Right cardiac atrium (tissue), 5 donors: Measurements from ENCODE around the gene ALCAM. TPM values are rescaled to one million over a fixed set of nuclear protein-coding genes. Genes with fewer than 3 reads are reported as not detected.
"Not testable (repeated sequence)": the region's sequence is repeated elsewhere in the genome, so short reads cannot be mapped to it uniquely, and the experiment has no call there.

Experiments used
- ATAC-seq, 2 donors: fragments of 200-7000 bp; cut with Tn5 transposase; one replicate each; pipeline versions ENCODE4 v1.8.0 to v1.9.1; 2020; ENCODE audit warnings: moderate library complexity in 2 of 2, mild to moderate bottlenecking in 1 of 2
- DNase-seq, 3 donors: peaks; one replicate each; pipeline ENCODE4 v3.0.0-alpha.2; 2020
- H3K27ac ChIP-seq: one replicate; pipeline ENCODE4 v1.5.1; 2013; ENCODE audit warnings: mild to moderate bottlenecking, low read length, control low read depth, moderate library complexity
- H3K27me3 ChIP-seq: one replicate; pipeline ENCODE4 v1.6.1; 2013; ENCODE audit not compliant: control insufficient read depth, insufficient read depth
- H3K4me1 ChIP-seq: one replicate; pipeline ENCODE4 v1.6.1; 2013; ENCODE audit warnings: low read length; ENCODE audit not compliant: control insufficient read depth, insufficient read depth
- H3K4me3 ChIP-seq: one replicate; pipeline ENCODE4 v1.5.1; 2013; ENCODE audit warnings: low read length, control low read depth
- H3K9me3 ChIP-seq: one replicate; pipeline ENCODE4 v1.6.1; 2013; ENCODE audit warnings: low read length; ENCODE audit not compliant: control insufficient read depth
- WGBS: extraction: QIAGEN DNeasy Blood & Tissue Kit; methylation state at CpG from one replicate; pipeline ENCODE4 v1.1.7; 2013; 5-methylcytosine and 5-hydroxymethylcytosine counted together
- intact Hi-C, 4 donors: fragments of 100-400 bp; cut with DNase I; formaldehyde crosslinking; loops; one replicate each; pipeline versions ENCODE4 v1.11.0 to v1.14.0; 2022 to 2023
- polyA plus RNA-seq: library from polyadenylated mRNA; stranded (reverse); fragments of 200-250 nt; gene quantifications from one replicate; pipeline ENCODE4 v1.2.3, GENCODE V29; 2013
- total RNA-seq, 4 donors: library from RNA; stranded (reverse); fragmentation: NEBNext Ultra II Directional; extraction: Animal tissue kit (Norgen Biotek cat#: 25700); gene quantifications; one replicate each; pipeline ENCODE4 v1.2.1, GENCODE V29; 2021
- donor health status: healthy with polysubstance abuse.
- donor health status: DM: no; HTN: yes; CAD: no.
- donor health status: DM: no; HTN: no; CAD: no.
- donor health status: DM: no; HTN: yes; CAD: no; lungs with severe emphysema.
- donor health status: DM: yes; HTN: yes; CAD: no.

Gene ALCAM
- total and polyA plus RNA-seq, 5 donors: 5.3 to 50.9 (median 14.4) TPM

DNA sequence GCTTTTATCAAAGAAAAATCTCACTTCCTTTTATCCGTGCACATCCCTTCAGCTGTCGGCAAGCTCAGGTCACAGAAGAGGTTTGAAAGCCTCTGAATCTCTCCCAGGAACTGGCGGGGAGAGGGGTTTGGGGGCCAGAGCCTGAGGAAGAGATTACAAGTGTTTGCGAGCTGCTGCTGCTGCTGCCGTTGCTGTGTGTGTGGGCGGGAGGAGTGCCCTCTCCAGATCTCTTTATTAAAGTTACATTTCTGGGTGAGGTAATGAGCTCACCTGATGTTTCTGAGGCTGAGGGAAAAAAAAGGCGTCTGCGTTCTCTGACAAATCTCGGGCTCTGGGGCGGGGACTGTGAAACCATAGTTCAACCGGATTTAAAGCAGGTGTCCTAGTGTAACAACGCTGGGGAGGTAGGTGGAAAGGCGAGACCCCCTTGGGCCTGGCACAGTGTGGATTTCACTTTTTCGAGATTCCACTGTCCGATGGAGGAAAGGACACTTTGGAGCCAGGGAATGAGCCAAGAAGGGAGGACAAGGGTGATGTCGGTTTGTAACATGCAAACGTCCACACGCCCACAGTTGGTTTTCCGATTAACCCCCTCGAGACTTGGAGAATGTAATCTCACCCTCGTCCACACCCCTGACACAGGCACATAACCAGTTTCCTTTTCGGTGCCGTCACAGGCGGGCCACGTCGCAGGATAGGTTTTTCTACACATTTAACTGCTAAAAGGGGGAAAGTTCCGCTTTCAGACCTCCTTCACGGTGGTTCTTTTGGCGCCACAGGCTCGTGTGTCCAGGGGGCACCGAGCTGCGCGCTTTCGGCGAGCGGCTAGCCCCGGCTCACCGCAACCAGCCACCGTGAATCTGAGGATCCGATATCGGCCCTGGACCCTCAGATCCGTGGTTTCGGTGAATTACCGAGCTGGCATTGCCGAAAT, 2.1 kb downstream of the ALCAM start:
- intact Hi-C loops: loop anchor here in 1 of 4 donors (10.0 kb wide), 1 partner anchor 156 kb away; no protein-coding TSS in a partner anchor

DNA sequence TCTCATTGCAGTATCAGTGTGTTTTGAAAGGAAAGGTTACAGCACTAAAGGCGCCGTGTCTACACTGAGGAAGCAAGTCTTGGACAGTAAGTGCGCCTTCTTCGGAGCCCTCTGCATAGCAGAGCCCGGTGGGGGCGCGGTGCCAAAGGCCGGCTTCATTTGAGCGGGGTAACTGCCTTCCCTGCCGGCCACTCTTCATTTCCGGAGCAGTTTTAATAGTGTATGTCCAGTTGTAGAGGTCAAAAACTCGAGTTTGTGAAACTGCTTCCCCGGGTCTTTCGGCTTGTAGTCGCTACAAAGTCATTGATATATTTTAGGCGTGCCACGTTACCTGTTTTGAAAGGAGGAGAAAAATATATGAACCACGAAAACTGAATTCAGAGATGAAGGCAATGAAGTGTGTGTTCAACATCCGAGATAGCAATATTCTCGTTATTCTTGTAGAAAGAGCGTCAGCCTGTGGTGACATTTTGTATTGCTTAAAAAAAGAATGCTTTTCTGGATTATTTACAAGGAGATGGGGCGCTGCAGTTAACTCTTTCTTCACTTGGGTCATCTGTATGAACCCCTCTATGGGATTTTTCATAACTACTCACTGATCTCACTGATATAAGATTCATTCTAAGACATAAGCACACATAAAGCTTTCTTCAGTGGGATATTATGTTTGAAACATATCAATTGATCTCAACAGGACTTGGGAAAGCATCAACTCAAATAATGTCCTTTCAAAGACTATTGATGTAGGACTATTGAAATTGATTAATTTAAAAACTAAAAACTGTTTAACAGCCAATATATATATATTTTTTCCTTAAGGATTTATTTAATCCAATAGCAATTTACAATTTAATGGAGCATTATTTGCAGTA, 3.0 kb downstream of the ALCAM start:
- H3K4me1 ChIP-seq: no peaks in the 10 kb centered on the region
- no peak overlapping the region for H3K27ac ChIP-seq
- peak; percentile 44 to 47 for ATAC-seq
- WGBS: under 1% methylated on average over 22 of the region's 22 CpGs
- intact Hi-C loops: loop anchor here in 1 of 4 donors (10.0 kb wide), 1 partner anchor 155 kb away; no protein-coding TSS in a partner anchor
- H3K27me3 ChIP-seq: no peaks in the 10 kb centered on the region
- peak; percentile 71 to 91 (median 90) for DNase-seq
- H3K4me3 ChIP-seq: peak overlapping the region; percentile 51
- no peaks in the 10 kb centered on the region for H3K9me3 ChIP-seq

More for the DNA sequence above, 2.1 kb downstream of the ALCAM start:
- Histone ChIP-seq H3K9me3 (no peaks in the 10 kb centered on the region), H3K4me1 (no peaks in the 10 kb centered on the region), H3K27me3 (no peaks in the 10 kb centered on the region), H3K27ac (no peak overlapping the region), H3K4me3 (peak overlapping the region; percentile 51)
- ATAC-seq (no peak), DNase-seq (peak; percentile 20 to 62 (median 51))
- under 1% methylated on average over 45 of the region's 45 CpGs for WGBS

DNA sequence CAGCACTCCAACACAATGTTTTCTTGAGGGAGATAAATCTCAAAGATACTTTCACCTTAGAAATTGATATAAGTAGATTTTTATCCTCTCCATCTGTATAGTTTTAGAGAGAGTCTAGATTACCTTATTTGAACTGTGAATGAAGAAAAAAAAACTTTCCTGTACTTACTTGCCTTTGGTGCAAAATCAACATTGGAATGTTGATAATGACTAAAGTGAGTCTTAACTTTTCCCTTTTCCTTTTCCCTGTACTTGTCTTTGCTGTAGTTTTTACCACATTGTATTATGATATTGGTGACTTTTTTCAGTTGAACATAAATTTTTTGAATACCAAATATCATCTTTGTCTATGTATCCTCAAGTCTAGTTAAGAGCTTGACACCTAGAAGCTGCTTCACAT, 6.7 kb downstream of the ALCAM start:
- Histone ChIP-seq H3K4me3 (no peak overlapping the region), H3K9me3 (no peaks in the 10 kb centered on the region), H3K27me3 (no peaks in the 10 kb centered on the region), H3K4me1 (no peaks in the 10 kb centered on the region), H3K27ac (no peak overlapping the region)
- intact Hi-C loops: no loop called here
- no peak for DNase-seq
- no peak for ATAC-seq

DNA sequence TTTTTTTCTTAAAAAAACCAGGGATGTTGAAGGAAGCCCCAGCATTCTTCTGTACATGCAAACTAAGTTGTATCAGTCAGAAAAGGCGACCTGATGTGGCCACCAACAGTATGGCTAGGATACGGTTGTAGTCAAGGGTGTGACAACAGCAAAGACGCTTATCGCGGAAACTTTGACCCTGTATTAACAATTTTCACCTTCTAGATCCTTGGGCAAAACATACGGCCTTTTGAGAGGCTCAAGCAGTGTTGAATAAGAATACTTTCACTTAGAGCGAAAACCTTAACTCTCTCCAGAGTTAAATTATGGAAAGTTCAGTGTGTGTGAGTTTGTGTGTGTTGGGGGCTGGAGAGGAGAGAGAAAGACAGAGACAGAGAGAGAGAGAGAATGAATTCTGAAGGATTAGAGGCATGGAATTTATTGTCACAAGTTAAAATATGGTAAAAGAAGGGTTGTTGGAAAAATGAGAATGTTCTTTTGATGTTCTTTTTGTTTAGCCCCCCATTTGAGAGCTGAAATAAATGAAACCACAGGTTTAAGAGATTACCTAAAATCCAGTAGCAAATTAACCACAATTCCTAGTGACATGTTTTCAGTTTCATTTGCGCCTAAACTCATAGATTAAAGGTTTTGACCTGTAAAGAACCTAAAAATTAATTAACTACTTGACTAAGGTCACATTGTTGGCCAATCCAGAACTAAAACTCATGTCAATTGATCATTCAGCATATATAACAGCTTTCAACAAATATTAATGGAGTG, 9.2 kb downstream of the ALCAM start:
- ATAC-seq (no peak), DNase-seq (no peak)
- Histone ChIP-seq H3K27ac (no peak overlapping the region), H3K9me3 (no peaks in the 10 kb centered on the region), H3K4me3 (no peak overlapping the region), H3K27me3 (no peaks in the 10 kb centered on the region), H3K4me1 (no peaks in the 10 kb centered on the region)
- 90% methylated on average over 8 of the region's 8 CpGs for WGBS
- intact Hi-C loops: no loop called here

DNA sequence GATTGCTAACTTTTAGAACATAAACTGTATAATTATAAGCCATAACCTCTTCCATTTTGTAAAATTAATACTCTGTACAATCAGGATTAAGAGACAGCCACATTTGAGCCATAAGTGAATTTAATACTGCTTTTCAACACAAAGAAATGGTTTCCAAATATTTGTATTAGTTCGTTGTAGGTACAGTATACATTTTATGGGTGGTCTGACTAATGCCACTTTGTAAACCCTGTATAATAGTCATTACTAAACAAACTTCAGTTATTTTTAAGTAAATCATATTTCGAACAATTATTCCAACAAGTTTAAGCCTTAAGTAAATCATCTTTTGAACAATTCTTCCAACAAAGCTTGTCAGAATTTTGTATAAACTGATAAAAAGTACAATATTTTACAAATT, 11.0 kb downstream of the ALCAM start:
- no peak overlapping the region for H3K4me3 ChIP-seq
- ATAC-seq (no peak), DNase-seq (no peak)
- WGBS: 90% methylated on average over 2 of the region's 2 CpGs
- intact Hi-C loops: no loop called here
- no peaks in the 10 kb centered on the region for H3K9me3 ChIP-seq
- H3K27ac ChIP-seq: no peak overlapping the region
- no peaks in the 10 kb centered on the region for H3K4me1 ChIP-seq
- no peaks in the 10 kb centered on the region for H3K27me3 ChIP-seq

DNA sequence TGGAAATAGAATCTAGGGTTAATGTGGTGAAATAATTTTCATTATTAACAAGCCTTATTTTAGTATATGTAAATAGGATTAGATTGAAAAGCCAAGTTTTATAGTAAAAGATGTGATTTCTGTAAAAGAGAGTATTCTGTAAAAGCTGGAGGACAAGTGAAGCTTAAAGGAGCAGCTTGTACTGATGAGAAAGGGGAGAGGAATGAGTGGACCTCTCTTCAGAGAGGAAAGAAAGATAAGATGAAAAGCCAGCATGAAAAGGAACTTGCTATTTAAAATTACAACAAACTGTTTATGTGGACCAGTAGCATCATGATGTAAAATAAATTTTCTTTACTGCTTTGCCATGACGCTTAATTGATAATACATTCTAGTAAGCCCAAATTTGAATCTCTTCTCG, 18.5 kb downstream of the ALCAM start:
- intact Hi-C loops: no loop called here
- Histone ChIP-seq H3K4me3 (no peak overlapping the region), H3K27me3 (no peaks in the 10 kb centered on the region), H3K9me3 (no peaks in the 10 kb centered on the region), H3K4me1 (no peaks in the 10 kb centered on the region), H3K27ac (no peak overlapping the region)
- 92% methylated on average over 2 of the region's 2 CpGs for WGBS
- DNase-seq (no peak), ATAC-seq (no peak)

DNA sequence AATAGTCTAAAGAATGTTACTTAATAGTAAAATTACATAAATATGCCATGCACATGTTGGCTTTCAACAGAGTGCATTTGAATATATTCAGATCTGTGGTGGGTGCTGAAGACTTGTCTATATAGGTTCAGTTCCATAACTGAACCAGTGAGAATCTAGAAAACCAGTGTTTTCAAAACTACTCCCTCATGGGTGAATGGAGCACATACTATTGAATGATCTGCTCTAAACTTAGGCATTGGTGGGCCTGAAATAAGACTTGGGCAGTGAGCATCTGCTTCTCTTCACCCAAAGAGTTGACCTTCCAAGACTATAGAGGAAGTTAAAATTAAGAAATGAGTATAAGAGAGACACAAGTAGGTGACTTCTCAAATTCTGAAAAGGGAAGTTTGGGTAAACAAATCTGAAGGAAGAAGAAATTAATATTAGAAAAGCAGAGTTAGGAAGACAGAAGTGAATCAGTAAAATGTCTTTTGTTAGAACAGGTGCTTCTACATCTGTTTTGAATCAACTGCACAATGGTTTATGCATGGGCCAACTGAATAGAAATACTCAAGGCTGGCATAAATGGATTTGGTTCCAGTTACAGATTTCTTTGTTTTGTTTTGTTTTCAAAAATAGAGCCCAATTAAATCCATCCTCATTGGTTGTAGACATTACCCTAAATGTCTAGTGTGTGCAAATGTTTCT, 19.3 kb downstream of the ALCAM start:
- no peaks in the 10 kb centered on the region for H3K9me3 ChIP-seq
- H3K4me3 ChIP-seq: no peak overlapping the region
- no peak overlapping the region for H3K27ac ChIP-seq
- no peak for DNase-seq
- no peaks in the 10 kb centered on the region for H3K4me1 ChIP-seq
- intact Hi-C loops: no loop called here
- H3K27me3 ChIP-seq: no peaks in the 10 kb centered on the region
- no peak for ATAC-seq

DNA sequence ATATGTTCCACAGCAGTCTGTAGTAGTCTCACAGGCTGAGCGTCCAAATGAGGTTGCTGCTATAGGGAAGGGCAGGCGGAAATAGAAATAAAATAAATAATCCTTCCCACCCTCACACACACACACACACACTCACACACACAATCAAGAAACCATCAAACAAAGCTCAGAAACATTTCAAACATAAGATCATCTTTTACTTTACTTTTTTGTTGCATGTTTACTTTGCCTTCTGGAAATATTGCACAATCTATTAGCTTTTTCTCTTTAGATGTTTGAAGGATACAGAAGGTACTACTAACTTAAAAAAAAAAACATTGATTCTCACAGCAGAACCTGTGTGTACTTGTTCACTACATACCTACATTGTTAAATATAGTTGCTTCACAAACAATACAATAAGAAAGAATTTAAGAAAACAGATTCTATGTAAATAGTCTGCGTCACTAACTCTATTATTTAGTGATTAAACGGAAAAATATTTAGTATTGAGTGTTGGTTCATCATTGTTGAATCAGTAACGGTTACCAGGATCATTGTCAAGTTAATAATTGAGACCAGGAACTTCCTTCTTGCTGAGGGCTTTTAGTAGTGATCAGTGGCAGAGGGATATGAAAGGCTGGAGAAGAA, 20.5 kb downstream of the ALCAM start:
- Histone ChIP-seq H3K4me1 (no peaks in the 10 kb centered on the region), H3K4me3 (no peak overlapping the region), H3K9me3 (no peaks in the 10 kb centered on the region), H3K27ac (no peak overlapping the region), H3K27me3 (no peaks in the 10 kb centered on the region)
- ATAC-seq: no peak
- WGBS: 86% methylated on average over 5 of the region's 5 CpGs
- intact Hi-C loops: no loop called here
- DNase-seq: no peak

DNA sequence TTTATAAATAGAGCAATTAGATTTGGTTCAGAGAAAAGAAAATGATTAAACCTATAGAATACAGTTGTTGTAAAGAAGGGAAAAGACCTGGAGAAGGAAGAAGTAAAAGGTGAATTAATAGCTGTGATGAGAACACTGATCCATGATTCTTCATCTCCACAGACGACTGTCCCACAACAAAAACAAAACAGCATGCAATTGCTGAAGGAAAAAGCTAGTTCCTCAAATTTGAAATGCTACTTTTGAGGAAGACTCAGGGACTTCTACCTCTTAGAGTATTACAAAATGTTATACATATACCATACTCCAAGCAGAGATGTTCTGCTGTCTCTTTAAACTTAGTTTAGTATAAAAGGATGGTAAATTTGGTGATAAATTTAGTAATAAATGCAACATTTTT, 21.5 kb downstream of the ALCAM start:
- H3K4me3 ChIP-seq: no peak overlapping the region
- no peaks in the 10 kb centered on the region for H3K9me3 ChIP-seq
- no peaks in the 10 kb centered on the region for H3K27me3 ChIP-seq
- ATAC-seq: no peak
- H3K27ac ChIP-seq: no peak overlapping the region
- no peak for DNase-seq
- 37% methylated on average over 1 of the region's 1 CpG for WGBS
- intact Hi-C loops: no loop called here
- H3K4me1 ChIP-seq: no peaks in the 10 kb centered on the region

DNA sequence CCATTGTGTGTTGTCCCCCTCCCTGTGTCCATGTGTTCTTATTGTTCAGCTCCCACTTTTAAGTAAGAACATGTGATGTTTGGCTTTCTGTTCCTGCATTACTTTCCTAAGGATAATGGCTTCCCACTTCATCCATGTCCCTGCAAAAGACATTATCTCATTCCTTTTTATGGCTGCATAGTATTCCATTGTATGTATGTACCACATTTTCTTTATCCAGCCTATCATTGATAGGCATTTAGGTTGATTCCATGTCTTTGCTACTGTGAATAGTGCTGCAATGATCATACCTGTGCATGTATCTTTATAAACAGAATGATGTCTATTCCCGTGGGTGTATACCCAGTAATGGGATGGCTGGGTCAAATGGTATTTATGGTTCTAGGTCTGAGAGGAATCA, 23.1 kb downstream of the ALCAM start:
- H3K4me1 ChIP-seq, ATAC-seq, H3K27ac ChIP-seq, H3K4me3 ChIP-seq, DNase-seq, H3K27me3 ChIP-seq, H3K9me3 ChIP-seq, intact Hi-C loops: not testable (repeated sequence)
- 95% methylated on average over 1 of the region's 1 CpG for WGBS
